K562 (cell line): ENCODE data around the gene ARID3A. TPM values are rescaled to one million over a fixed set of nuclear protein-coding genes. Genes with fewer than 3 reads are reported as not detected.

ENCODE experiments used
- COPS2 ChIP-seq: fragments of 450-650 bp; conservative IDR thresholded peaks from 2 replicates; pipeline ENCODE4 v1.6.1; 2016; ENCODE audit warnings: mild to moderate bottlenecking, moderate library complexity
- DPF2 ChIP-seq: fragments of 450-650 bp; IDR thresholded peaks from 2 replicates; pipeline ENCODE4 v1.6.1; 2016
- E2F8 ChIP-seq: fragments of 450-650 bp; IDR thresholded peaks from 2 replicates; pipeline ENCODE4 v1.7.1; 2018; ENCODE audit warnings: mild to moderate bottlenecking, low read depth; ENCODE audit not compliant: partially characterized antibody
- ETV1 ChIP-seq: fragments of 450-650 bp; conservative IDR thresholded peaks from 2 replicates; pipeline ENCODE4 v1.6.1; 2016; ENCODE audit warnings: missing genetic modification characterization, control low read depth, low read depth, missing compliant biosample characterization
- FUS ChIP-seq: fragments of 200-400 bp; formaldehyde crosslinking; optimal IDR thresholded peaks from 2 replicates; pipeline ENCODE3; 2017; ENCODE audit warnings: low read depth, low read length
- GABPB1 ChIP-seq: sonication (generic); formaldehyde crosslinking; IDR thresholded peaks from 2 replicates; pipeline ENCODE4 v1.8.0; 2022; ENCODE audit warnings: mild to moderate bottlenecking, missing genetic modification reagents
- KLF1 ChIP-seq: fragments of 450-650 bp; IDR thresholded peaks from 2 replicates; pipeline ENCODE4 v1.6.1; 2016; ENCODE audit warnings: missing genetic modification characterization, missing compliant biosample characterization
- PHF21A ChIP-seq: fragments of 450-650 bp; IDR thresholded peaks from 2 replicates; pipeline ENCODE4 v1.6.1; 2017; ENCODE audit warnings: low read depth, borderline replicate concordance
- POLR2G ChIP-seq: fragments of 200-400 bp; formaldehyde crosslinking; IDR thresholded peaks from 2 replicates; pipeline ENCODE4 v1.6.1; 2017; ENCODE audit warnings: low read depth, mild to moderate bottlenecking, antibody characterized with exemption, low read length, moderate library complexity
- RB1 ChIP-seq: fragments of 450-650 bp; IDR thresholded peaks from 2 replicates; pipeline ENCODE4 v1.6.1; 2017; ENCODE audit warnings: low read depth, mild to moderate bottlenecking
- RUNX1 ChIP-seq: sonication (generic); IDR thresholded peaks from 2 replicates; pipeline ENCODE4 v1.6.1; 2016; ENCODE audit warnings: antibody characterized with exemption, low read depth
- ZBTB2 ChIP-seq: fragments of 450-650 bp; IDR thresholded peaks from 2 replicates; pipeline ENCODE4 v1.6.1; 2016; ENCODE audit warnings: antibody characterized with exemption
- ZNF24 ChIP-seq: fragments of 450-650 bp; IDR thresholded peaks from 2 replicates; pipeline ENCODE4 v1.6.1; 2016
- ZNF511 ChIP-seq: sonication (generic); formaldehyde crosslinking; IDR thresholded peaks from 2 replicates; pipeline ENCODE4 v1.8.0; 2022; ENCODE audit warnings: mild to moderate bottlenecking, missing genetic modification reagents
- ZNF780A ChIP-seq: fragments of 250-450 bp; sonication (Bioruptor Pico); IDR thresholded peaks from 2 replicates; pipeline ENCODE4 v1.5.0; 2021; ENCODE audit warnings: mild to moderate bottlenecking
- polyA plus RNA-seq, 8 experiments: library from polyadenylated mRNA; depleted of rRNA in 4 of 8; stranded (reverse) in 5 of 8; unstranded in 3 of 8; fragments of >200 nt; fragmentation: Nextera tagmentation in 2 of 8; fragmentation: Illumina TruSeq in 1 of 8; extraction: Ambion mirVana in 2 of 8; extraction: Trizol in 1 of 8; gene quantifications; 2 replicates each; pipeline versions ENCODE4 v1.2.1 to v1.2.3, GENCODE V29; 2011 to 2014; ENCODE audit warnings: inconsistent platforms in 1 of 8, missing spikeins in 1 of 8
- total RNA-seq, 7 experiments: library from RNA; depleted of rRNA in 6 of 7; stranded (reverse); fragments of >200 nt in 6 of 7; fragmentation: Illumina TruSeq in 2 of 7; extraction: Trizol in 2 of 7; gene quantifications; 2 replicates each; pipeline versions ENCODE4 v1.2.1 to v1.2.3, GENCODE V29; 2011 to 2021; ENCODE audit warnings: low replicate concordance in 1 of 7

Gene ARID3A
- total and polyA plus RNA-seq, 9 of the 15 experiments (the other 6 are each of a cell fraction or from before 2014, with no cell fraction given), result 1.4 to 118 (median 31.2) TPM

- TF ChIP-seq ZBTB2 (no peak), E2F8 (no peak), RUNX1 (no peak), PHF21A (no peak), POLR2G (no peak; the same call in 1 of the 2 replicates), ETV1 (tag) (no peak), ZNF24 (no peak), RB1 (no peak), GABPB1 (no peak), ZNF511 (no peak), DPF2 (no peak), COPS2 (no peak), FUS (no peak), ZNF780A (CRISPR knock-in tag) (no peak), KLF1 (tag) (no peak)
These were observed 78.5 kb downstream of the ARID3A start (continued) for GRCh38 chr19:1004204-1004802.
